ENCODE results near the gene EPS15. TPM values are rescaled to one million over a fixed set of nuclear protein-coding genes. Genes with fewer than 3 reads are reported as not detected.

The EPS15 gene
- total RNA-seq, 3 donors from 2014 or later: 83.6 to 144 (median 127) TPM

- peak within 1 kb of the TSS; percentile 76 to 90 for H3K27ac ChIP-seq
- no peaks in the 10 kb centered on the region for H3K9me3 ChIP-seq
- no peaks in the 10 kb centered on the region for H3K36me3 ChIP-seq
- H3K4me1 ChIP-seq: no peaks in the 10 kb centered on the region
- peak in 1 of 2 donors; percentile 49 for DNase-seq (ENCODE audit: low spot score in 2 of 2)
- TF ChIP-seq, protein P1, sequence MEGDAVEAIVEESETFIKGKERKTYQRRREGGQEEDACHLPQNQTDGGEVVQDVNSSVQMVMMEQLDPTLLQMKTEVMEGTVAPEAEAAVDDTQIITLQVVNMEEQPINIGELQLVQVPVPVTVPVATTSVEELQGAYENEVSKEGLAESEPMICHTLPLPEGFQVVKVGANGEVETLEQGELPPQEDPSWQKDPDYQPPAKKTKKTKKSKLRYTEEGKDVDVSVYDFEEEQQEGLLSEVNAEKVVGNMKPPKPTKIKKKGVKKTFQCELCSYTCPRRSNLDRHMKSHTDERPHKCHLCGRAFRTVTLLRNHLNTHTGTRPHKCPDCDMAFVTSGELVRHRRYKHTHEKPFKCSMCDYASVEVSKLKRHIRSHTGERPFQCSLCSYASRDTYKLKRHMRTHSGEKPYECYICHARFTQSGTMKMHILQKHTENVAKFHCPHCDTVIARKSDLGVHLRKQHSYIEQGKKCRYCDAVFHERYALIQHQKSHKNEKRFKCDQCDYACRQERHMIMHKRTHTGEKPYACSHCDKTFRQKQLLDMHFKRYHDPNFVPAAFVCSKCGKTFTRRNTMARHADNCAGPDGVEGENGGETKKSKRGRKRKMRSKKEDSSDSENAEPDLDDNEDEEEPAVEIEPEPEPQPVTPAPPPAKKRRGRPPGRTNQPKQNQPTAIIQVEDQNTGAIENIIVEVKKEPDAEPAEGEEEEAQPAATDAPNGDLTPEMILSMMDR (IDR thresholded peaks at IDR 0.05): no peak
- no peak for TF ChIP-seq POLR2A (IDR thresholded peaks at IDR 0.05)
- TF ChIP-seq POLR2AphosphoS5 (IDR thresholded peaks at IDR 0.05): no peak
- H3K27me3 ChIP-seq: no peaks in the 10 kb centered on the region
- intact Hi-C loops (cut with DNase I; ENCODE audit: low total_unique reads): no loop called here
- peak within 1 kb of the TSS; percentile 42 to 85 (median 58) for H3K4me3 ChIP-seq
Observed at GRCh38 chr1:51330331-51331201, 188.5 kb downstream of the EPS15 start, which contains the start of gene TTC39A. Gene TTC39A (minus strand): TSS chr1:51330562. CDS start chr1:51330477, 85 bp downstream.

GRCh38 chr1:51329443-51330325 lies 189.4 kb downstream of the EPS15 start:
- peak; percentile 75 to 87 for DNase-seq (ENCODE audit: low spot score in 2 of 2)
- Histone ChIP-seq H3K36me3 (no peaks in the 10 kb centered on the region), H3K4me3 (peak overlapping the region in 2 of 3 donors; percentile 58 to 85), H3K27ac (peak overlapping the region; percentile 76 to 90), H3K27me3 (no peaks in the 10 kb centered on the region), H3K9me3 (no peaks in the 10 kb centered on the region), H3K4me1 (no peaks in the 10 kb centered on the region)
- peak in 1 of 3 donors; percentile 43 for TF ChIP-seq POLR2AphosphoS5 (IDR thresholded peaks at IDR 0.05)
- TF ChIP-seq POLR2A (IDR thresholded peaks at IDR 0.05): no peak
- intact Hi-C loops (cut with DNase I; ENCODE audit: low total_unique reads): no loop called here

DNA sequence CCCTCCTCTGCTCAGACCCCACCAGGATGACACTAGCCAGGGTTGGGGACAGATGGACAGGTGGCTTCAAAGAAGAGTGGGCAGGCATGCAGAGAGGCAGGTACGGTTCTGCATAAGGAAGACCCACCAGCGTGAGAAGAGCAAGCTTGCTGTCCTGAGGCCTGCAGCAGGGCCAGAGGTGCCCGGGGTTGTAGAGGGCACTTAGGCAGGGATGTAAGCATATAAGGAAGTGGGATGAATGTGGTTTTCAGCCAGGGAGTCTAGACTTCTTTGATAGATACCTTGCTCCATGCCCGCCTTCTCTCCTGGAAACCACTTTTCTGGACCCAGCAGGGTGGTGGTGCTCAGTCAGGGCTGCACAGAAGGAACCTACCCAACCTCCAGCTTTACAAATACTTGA lies 190.1 kb downstream of the EPS15 start:
- peak overlapping the region; percentile 76 to 90 for H3K27ac ChIP-seq
- no peaks in the 10 kb centered on the region for H3K27me3 ChIP-seq
- H3K4me1 ChIP-seq: no peaks in the 10 kb centered on the region
- H3K36me3 ChIP-seq: no peaks in the 10 kb centered on the region
- H3K9me3 ChIP-seq: no peaks in the 10 kb centered on the region
- no peak for DNase-seq (ENCODE audit: low spot score in 2 of 2)
- peak overlapping the region in 1 of 3 donors; percentile 9 for H3K4me3 ChIP-seq
- intact Hi-C loops (cut with DNase I; ENCODE audit: low total_unique reads): no loop called here
- no peak for TF ChIP-seq POLR2A (IDR thresholded peaks at IDR 0.05)
- TF ChIP-seq, protein P1 (IDR thresholded peaks at IDR 0.05): no peak
- no peak for TF ChIP-seq POLR2AphosphoS5 (IDR thresholded peaks at IDR 0.05)

DNA sequence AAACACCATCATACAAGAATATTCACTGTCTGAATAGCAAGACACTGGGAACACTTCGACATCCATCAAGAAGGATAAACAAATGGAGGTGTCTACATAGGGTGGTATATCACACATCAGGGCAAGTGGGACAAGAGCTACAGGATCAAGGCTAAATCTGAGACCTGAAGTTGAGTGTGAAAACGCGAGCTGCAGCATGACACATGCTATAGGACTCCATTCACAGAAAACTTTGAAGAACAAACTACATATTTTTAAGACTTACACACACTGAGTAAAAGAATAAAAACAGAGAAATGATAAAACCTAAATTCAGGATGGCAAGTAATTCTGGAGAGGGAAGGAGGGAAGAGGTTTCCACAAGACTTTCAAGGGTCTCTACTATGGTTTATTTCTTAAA lies 190.8 kb downstream of the EPS15 start:
- DNase-seq (ENCODE audit: low spot score in 2 of 2): no peak
- Histone ChIP-seq H3K27ac (no peak overlapping the region), H3K4me3 (no peak overlapping the region), H3K4me1 (no peaks in the 10 kb centered on the region), H3K27me3 (no peaks in the 10 kb centered on the region), H3K36me3 (no peaks in the 10 kb centered on the region), H3K9me3 (no peaks in the 10 kb centered on the region)
- TF ChIP-seq, protein P1 (IDR thresholded peaks at IDR 0.05): no peak
- TF ChIP-seq POLR2A (IDR thresholded peaks at IDR 0.05): no peak
- no peak for TF ChIP-seq POLR2AphosphoS5 (IDR thresholded peaks at IDR 0.05)
- intact Hi-C loops (cut with DNase I; ENCODE audit: low total_unique reads): no loop called here

DNA sequence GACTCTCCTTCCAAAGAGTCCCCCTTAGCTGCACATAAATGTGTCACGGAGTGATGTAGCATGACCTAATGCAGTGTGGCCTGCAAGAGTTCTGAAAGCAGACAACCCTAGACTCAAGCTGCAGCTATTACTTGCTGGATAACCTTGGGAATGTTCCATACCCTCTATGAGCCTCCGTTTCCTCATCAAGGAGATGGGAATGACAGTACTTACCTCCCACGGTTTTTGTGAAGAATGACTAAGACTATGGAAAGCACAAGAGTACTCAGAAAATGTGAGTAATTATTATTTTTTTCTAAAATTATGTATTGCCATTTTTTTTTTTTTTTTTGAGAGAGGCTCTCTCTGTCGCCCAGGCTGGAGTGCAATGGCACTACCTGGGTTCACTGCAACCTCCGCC lies 191.7 kb downstream of the EPS15 start:
- H3K4me1 ChIP-seq: no peaks in the 10 kb centered on the region
- H3K4me3 ChIP-seq: peak overlapping the region in 1 of 3 donors; percentile 24
- no peak for DNase-seq (ENCODE audit: low spot score in 2 of 2)
- no peaks in the 10 kb centered on the region for H3K9me3 ChIP-seq
- peak overlapping the region in 1 of 2 donors; percentile 50 for H3K27ac ChIP-seq
- H3K36me3 ChIP-seq: no peaks in the 10 kb centered on the region
- intact Hi-C loops (cut with DNase I; ENCODE audit: low total_unique reads): no loop called here
- TF ChIP-seq, protein P1 (IDR thresholded peaks at IDR 0.05): no peak
- TF ChIP-seq POLR2AphosphoS5 (IDR thresholded peaks at IDR 0.05): no peak
- TF ChIP-seq POLR2A (IDR thresholded peaks at IDR 0.05): no peak
- H3K27me3 ChIP-seq: no peaks in the 10 kb centered on the region
